ENCODE results near the gene WDR74.

DNA sequence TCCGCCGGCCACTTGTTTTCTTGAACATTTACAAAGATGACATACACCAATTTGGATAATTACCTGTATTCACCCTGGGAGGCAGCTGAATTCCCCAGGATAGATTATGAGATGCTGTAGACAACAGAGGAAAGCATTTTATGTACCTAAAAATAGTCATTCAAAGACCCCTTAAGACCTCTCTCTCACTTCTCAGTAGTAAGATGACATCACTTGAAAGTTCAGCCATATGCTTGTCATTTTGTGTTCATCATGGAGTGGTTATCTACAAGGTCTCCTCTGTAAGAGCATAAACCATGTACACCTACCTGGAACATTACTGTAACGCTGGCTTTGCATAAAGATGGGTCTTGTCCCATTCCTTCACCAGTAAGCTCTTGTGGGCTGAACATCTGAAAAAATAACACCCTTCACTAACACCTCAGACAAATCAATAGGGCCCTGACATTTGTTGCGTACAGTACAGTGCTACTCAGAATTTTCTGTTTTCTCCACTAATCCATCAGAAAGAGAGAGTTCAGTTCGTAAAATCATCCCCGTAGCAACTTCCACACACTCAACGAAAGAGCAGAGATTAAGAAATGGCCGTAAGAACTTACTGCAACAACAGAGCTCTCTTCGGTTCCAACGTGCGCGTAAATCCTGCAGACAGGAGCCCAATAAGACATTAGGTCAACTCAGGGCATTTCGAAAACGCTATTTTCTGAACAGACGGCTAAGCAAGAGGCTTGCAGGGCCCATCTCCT lies 15.6 kb upstream of the WDR74 start:
- TF ChIP-seq, protein P1, sequence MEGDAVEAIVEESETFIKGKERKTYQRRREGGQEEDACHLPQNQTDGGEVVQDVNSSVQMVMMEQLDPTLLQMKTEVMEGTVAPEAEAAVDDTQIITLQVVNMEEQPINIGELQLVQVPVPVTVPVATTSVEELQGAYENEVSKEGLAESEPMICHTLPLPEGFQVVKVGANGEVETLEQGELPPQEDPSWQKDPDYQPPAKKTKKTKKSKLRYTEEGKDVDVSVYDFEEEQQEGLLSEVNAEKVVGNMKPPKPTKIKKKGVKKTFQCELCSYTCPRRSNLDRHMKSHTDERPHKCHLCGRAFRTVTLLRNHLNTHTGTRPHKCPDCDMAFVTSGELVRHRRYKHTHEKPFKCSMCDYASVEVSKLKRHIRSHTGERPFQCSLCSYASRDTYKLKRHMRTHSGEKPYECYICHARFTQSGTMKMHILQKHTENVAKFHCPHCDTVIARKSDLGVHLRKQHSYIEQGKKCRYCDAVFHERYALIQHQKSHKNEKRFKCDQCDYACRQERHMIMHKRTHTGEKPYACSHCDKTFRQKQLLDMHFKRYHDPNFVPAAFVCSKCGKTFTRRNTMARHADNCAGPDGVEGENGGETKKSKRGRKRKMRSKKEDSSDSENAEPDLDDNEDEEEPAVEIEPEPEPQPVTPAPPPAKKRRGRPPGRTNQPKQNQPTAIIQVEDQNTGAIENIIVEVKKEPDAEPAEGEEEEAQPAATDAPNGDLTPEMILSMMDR (IDR thresholded peaks at IDR 0.05; ENCODE audit: insufficient read depth, low read depth, low read length): no peak
- TF ChIP-seq EZH2 (IDR thresholded peaks at IDR 0.05; ENCODE audit: insufficient read depth, low read length): no peak

Data from astrocyte (in vitro differentiated cells and primary cell).